Skeletal muscle tissue (tissue), 4 donors: Measurements from ENCODE around the gene RAB31. TPM values are rescaled to one million over a fixed set of nuclear protein-coding genes. Genes with fewer than 3 reads are reported as not detected.
A peak's percentile ranks its signal among the peaks of the same experiment; 100 is the strongest.

Experiments
- H3K27ac ChIP-seq: one replicate; pipeline ENCODE4 v1.7.0; 2013; ENCODE audit warnings: mild to moderate bottlenecking, low read depth, low read length, inconsistent platforms
- H3K27me3 ChIP-seq, 3 donors: one replicate each; pipeline ENCODE4 v1.7.0; 2013; ENCODE audit warnings: low read length in 3 of 3; ENCODE audit not compliant: control insufficient read depth in 3 of 3, insufficient read depth in 3 of 3
- H3K36me3 ChIP-seq, 3 donors: one replicate each; pipeline ENCODE4 v1.7.0; 2013; ENCODE audit warnings: low read length in 3 of 3; ENCODE audit not compliant: control insufficient read depth in 3 of 3, insufficient read depth in 3 of 3
- H3K4me1 ChIP-seq, 3 donors: one replicate each; pipeline ENCODE4 v1.7.0; 2013; ENCODE audit warnings: low read length in 3 of 3, mild to moderate bottlenecking in 3 of 3; ENCODE audit not compliant: control insufficient read depth in 3 of 3, insufficient read depth in 3 of 3
- H3K4me3 ChIP-seq, 3 donors: one replicate each; pipeline ENCODE4 v1.7.0; 2013; ENCODE audit warnings: low read length in 3 of 3
- H3K9ac ChIP-seq, 3 donors: one replicate each; pipeline ENCODE4 v1.7.0; 2013; ENCODE audit warnings: low read length in 3 of 3, mild to moderate bottlenecking in 3 of 3, moderate library complexity in 2 of 3, low read depth in 1 of 3
- H3K9me3 ChIP-seq, 3 donors: one replicate each; pipeline ENCODE4 v1.7.0; 2013; ENCODE audit warnings: low read length in 3 of 3; ENCODE audit not compliant: control insufficient read depth in 3 of 3
- total RNA-seq: library from RNA; depleted of rRNA; stranded (reverse); fragments of >200 nt; gene quantifications from one replicate; pipeline ENCODE4 v1.2.3, GENCODE V29; 2014
- donor health status: Osteomylitis.

The RAB31 gene
- total RNA-seq, 1 donor from 2014 or later, result 16.7 TPM

- Histone ChIP-seq H3K9ac (no peak overlapping the region), H3K4me3 (no peak overlapping the region), H3K27ac (no peak overlapping the region), H3K4me1 (peaks cover 0 to 13% (median 9%) of the 10 kb centered on the region in 3 donors), H3K9me3 (peaks cover 0 to 4% (median 0%) of the 10 kb centered on the region in 3 donors), H3K36me3 (peaks cover 0 to 2% (median 0%) of the 10 kb centered on the region in 3 donors), H3K27me3 (no peaks in the 10 kb centered on the region)
These were observed 14.6 kb downstream of the RAB31 start for GRCh38 chr18:9722691-9723090.

- no peak overlapping the region for H3K9ac ChIP-seq
- peaks cover 0 to 4% (median 0%) of the 10 kb centered on the region in 3 donors for H3K9me3 ChIP-seq
- H3K4me3 ChIP-seq, result no peak overlapping the region
- H3K27ac ChIP-seq, result no peak overlapping the region
- no peaks in the 10 kb centered on the region for H3K27me3 ChIP-seq
- H3K4me1 ChIP-seq, result peaks cover 0 to 9% (median 8%) of the 10 kb centered on the region in 3 donors
- peaks cover 0 to 2% (median 0%) of the 10 kb centered on the region in 3 donors for H3K36me3 ChIP-seq
These were observed 16.9 kb downstream of the RAB31 start for GRCh38 chr18:9724797-9725585.

- Histone ChIP-seq H3K9me3 (peaks cover 0 to 4% (median 0%) of the 10 kb centered on the region in 3 donors), H3K9ac (peak overlapping the region in 2 of 3 donors; percentile 33 to 38), H3K36me3 (peaks cover 0 to 2% (median 0%) of the 10 kb centered on the region in 3 donors), H3K27me3 (no peaks in the 10 kb centered on the region), H3K4me1 (peaks cover 0 to 9% (median 8%) of the 10 kb centered on the region in 3 donors), H3K27ac (no peak overlapping the region), H3K4me3 (peak overlapping the region in 2 of 3 donors; percentile 26 to 35)
These were observed 18.1 kb downstream of the RAB31 start for GRCh38 chr18:9726175-9726574.

GRCh38 chr18:9726936-9727335 is 18.8 kb downstream of the RAB31 start:
- H3K4me3 ChIP-seq, result no peak overlapping the region
- H3K4me1 ChIP-seq, result peaks cover 0 to 9% (median 8%) of the 10 kb centered on the region in 3 donors
- peak overlapping the region in 1 of 3 donors; percentile 7 for H3K9ac ChIP-seq
- H3K27ac ChIP-seq, result no peak overlapping the region
- H3K36me3 ChIP-seq, result peaks cover 0 to 2% (median 0%) of the 10 kb centered on the region in 3 donors
- H3K9me3 ChIP-seq, result peaks cover 0 to 4% (median 0%) of the 10 kb centered on the region in 3 donors
- no peaks in the 10 kb centered on the region for H3K27me3 ChIP-seq

- Histone ChIP-seq H3K4me3 (no peak overlapping the region), H3K36me3 (peaks cover 0 to 9% (median 3%) of the 10 kb centered on the region in 3 donors), H3K9me3 (no peaks in the 10 kb centered on the region), H3K4me1 (peaks cover 0 to 8% (median 7%) of the 10 kb centered on the region in 3 donors), H3K27me3 (no peaks in the 10 kb centered on the region), H3K9ac (no peak overlapping the region), H3K27ac (no peak overlapping the region)
These were observed 22.7 kb downstream of the RAB31 start for GRCh38 chr18:9730786-9731185.

GRCh38 chr18:9731380-9731779 is 23.3 kb downstream of the RAB31 start:
- no peak overlapping the region for H3K9ac ChIP-seq
- H3K4me1 ChIP-seq, result peaks cover 0 to 3% (median 1%) of the 10 kb centered on the region in 3 donors
- no peak overlapping the region for H3K27ac ChIP-seq
- H3K27me3 ChIP-seq, result no peaks in the 10 kb centered on the region
- peaks cover 0 to 9% (median 3%) of the 10 kb centered on the region in 3 donors for H3K36me3 ChIP-seq
- no peak overlapping the region for H3K4me3 ChIP-seq
- H3K9me3 ChIP-seq, result no peaks in the 10 kb centered on the region

- no peaks in the 10 kb centered on the region for H3K27me3 ChIP-seq
- H3K9me3 ChIP-seq, result no peaks in the 10 kb centered on the region
- H3K4me1 ChIP-seq, result no peaks in the 10 kb centered on the region
- no peak overlapping the region for H3K9ac ChIP-seq
- peaks cover 0 to 9% (median 3%) of the 10 kb centered on the region in 3 donors for H3K36me3 ChIP-seq
- H3K27ac ChIP-seq, result no peak overlapping the region
- H3K4me3 ChIP-seq, result no peak overlapping the region
These were observed 23.9 kb downstream of the RAB31 start for GRCh38 chr18:9732031-9732430.

- H3K9me3 ChIP-seq, result no peaks in the 10 kb centered on the region
- peaks cover 0 to 9% (median 3%) of the 10 kb centered on the region in 3 donors for H3K36me3 ChIP-seq
- no peak overlapping the region for H3K4me3 ChIP-seq
- no peaks in the 10 kb centered on the region for H3K27me3 ChIP-seq
- no peak overlapping the region for H3K27ac ChIP-seq
- no peak overlapping the region for H3K9ac ChIP-seq
- no peaks in the 10 kb centered on the region for H3K4me1 ChIP-seq
These were observed 26.1 kb downstream of the RAB31 start for GRCh38 chr18:9734189-9734588.

GRCh38 chr18:9735238-9735637 is 27.1 kb downstream of the RAB31 start:
- no peak overlapping the region for H3K4me3 ChIP-seq
- H3K4me1 ChIP-seq, result no peaks in the 10 kb centered on the region
- H3K27ac ChIP-seq, result no peak overlapping the region
- H3K9ac ChIP-seq, result no peak overlapping the region
- no peaks in the 10 kb centered on the region for H3K27me3 ChIP-seq
- peaks cover 0 to 9% (median 3%) of the 10 kb centered on the region in 3 donors for H3K36me3 ChIP-seq
- H3K9me3 ChIP-seq, result no peaks in the 10 kb centered on the region

- H3K4me1 ChIP-seq, result no peaks in the 10 kb centered on the region
- no peak overlapping the region for H3K9ac ChIP-seq
- peaks cover 0 to 9% (median 3%) of the 10 kb centered on the region in 3 donors for H3K36me3 ChIP-seq
- H3K9me3 ChIP-seq, result no peaks in the 10 kb centered on the region
- no peaks in the 10 kb centered on the region for H3K27me3 ChIP-seq
- H3K4me3 ChIP-seq, result no peak overlapping the region
- no peak overlapping the region for H3K27ac ChIP-seq
These were observed 27.8 kb downstream of the RAB31 start for GRCh38 chr18:9735879-9736278.
